Stimulated activated effector memory CD8-positive, alpha-beta T cell treated with anti-CD3 and anti-CD28 coated beads, Interleukin-12 subunit alpha, Interleukin-12 subunit beta, amount 100 ng/mL, for 72 hours (primary cell): ENCODE measurements around the gene CELSR1.

ENCODE experiments used
- ATAC-seq: fragments of 150-1000 bp; cut with Tn5 transposase; 2 replicates; pipeline ENCODE4 v1.10.0; 2021
- DNase-seq, 2 donors: peaks; one replicate each; pipeline ENCODE4 v3.0.0; 2021 to 2022; ENCODE audit warnings: low spot score in 2 of 2
- H3K27ac Mint-ChIP-seq: one replicate; pipeline ENCODE4 v1.8.0; 2022; ENCODE audit warnings: mild to moderate bottlenecking, mixed read lengths
- H3K36me3 Mint-ChIP-seq: one replicate; pipeline ENCODE4 v1.8.0; 2022; ENCODE audit warnings: mild to moderate bottlenecking, mixed read lengths
- H3K4me1 Mint-ChIP-seq: one replicate; pipeline ENCODE4 v1.8.0; 2022; ENCODE audit warnings: mixed read lengths
- H3K4me3 Mint-ChIP-seq: one replicate; pipeline ENCODE4 v1.8.0; 2022; ENCODE audit warnings: mild to moderate bottlenecking, mixed read lengths
- H3K9me3 Mint-ChIP-seq: one replicate; pipeline ENCODE4 v1.8.0; 2022; ENCODE audit warnings: mixed read lengths

Gene CELSR1

DNA sequence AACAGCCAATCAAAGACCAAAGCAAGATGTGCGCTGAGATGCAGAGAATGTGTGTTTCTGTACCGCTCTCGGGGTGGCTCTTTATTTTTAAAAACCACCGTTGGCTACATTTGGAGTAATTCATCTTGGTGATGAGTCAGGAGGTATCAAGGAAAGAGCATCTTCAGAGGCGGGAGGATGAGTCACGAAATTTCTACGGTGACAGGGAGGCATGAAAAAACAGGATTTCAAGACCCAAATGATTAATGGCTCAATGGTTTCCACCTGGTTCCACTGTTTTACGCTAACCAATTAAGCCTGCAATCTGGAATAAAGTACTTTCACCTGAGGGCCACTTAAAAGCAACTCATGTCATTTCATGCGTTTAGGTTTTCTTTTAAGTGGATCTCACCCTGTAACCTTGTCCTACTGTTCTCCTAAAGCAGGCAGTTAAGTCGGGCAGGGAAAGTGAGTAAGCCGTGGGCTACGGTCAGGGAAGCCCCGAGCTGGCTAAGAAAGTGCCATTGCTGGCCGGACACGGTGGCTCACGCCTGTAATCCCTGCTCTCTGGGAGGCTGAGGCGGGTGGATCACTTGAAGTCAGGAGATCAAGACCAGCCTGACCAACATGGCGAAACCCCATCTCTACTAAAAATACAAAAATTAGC, 74.6 kb downstream of the CELSR1 start:
- peaks cover 5% of the 10 kb centered on the region for H3K4me1 Mint-ChIP-seq
- ATAC-seq (no peak), DNase-seq (no peak)
- no peaks in the 10 kb centered on the region for H3K36me3 Mint-ChIP-seq
- no peak overlapping the region for H3K4me3 Mint-ChIP-seq
- no peak overlapping the region for H3K27ac Mint-ChIP-seq
- no peaks in the 10 kb centered on the region for H3K9me3 Mint-ChIP-seq

DNA sequence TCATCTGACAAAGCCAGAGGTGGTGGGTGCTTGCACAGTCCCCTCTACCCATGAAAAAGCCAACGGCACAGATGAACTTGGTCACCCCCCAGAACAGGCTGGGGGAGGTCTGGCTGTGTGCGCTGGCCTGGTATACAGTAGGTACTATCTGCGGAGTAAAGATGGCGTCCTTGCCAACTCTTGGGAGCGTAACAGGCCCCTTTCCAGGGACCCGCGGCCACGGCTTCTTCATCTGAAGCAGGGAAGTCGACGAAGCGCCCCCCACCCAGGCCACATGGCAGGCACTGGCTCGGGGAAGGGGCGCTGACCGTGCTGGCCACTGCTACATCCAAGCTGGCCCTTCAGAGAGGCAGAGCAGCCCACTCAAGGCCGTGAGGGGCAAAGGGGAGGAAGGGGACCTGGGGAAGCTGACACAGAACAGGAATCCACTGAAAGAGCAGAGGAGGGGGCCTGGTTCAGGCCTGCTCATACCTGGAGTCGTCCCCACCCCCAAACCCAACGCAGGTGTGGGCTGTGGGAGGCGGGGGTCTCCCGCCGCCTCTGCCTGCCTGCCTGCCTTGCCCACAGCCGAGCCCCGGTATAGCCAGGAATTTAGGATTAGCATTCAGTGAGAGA, 75.7 kb downstream of the CELSR1 start:
- ATAC-seq (no peak), DNase-seq (no peak)
- H3K36me3 Mint-ChIP-seq = no peaks in the 10 kb centered on the region
- H3K9me3 Mint-ChIP-seq = no peaks in the 10 kb centered on the region
- no peak overlapping the region for H3K4me3 Mint-ChIP-seq
- H3K4me1 Mint-ChIP-seq = peaks cover 5% of the 10 kb centered on the region
- no peak overlapping the region for H3K27ac Mint-ChIP-seq

DNA sequence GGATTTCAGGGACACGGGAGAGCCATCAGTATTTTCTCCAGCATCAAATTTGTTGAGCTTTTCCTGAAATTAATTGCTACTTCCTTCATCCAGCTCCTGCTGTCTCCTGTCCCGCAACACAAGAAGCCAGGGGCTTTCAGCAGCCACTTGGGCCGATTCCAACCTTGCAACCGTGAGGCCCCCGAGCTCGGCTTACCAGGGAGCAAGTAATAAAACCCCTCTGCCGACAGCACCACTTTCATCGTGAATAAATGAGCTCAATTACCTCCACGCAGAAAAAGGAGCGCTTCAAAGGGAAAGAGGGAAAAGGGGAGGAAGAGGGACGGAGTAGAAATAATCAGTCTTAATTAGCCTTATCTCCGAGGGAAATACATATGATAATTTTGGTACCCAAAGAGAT, 76.6 kb downstream of the CELSR1 start:
- H3K36me3 Mint-ChIP-seq = no peaks in the 10 kb centered on the region
- DNase-seq (no peak), ATAC-seq (no peak)
- H3K27ac Mint-ChIP-seq = no peak overlapping the region
- no peak overlapping the region for H3K4me3 Mint-ChIP-seq
- no peaks in the 10 kb centered on the region for H3K9me3 Mint-ChIP-seq
- H3K4me1 Mint-ChIP-seq = peaks cover 5% of the 10 kb centered on the region

DNA sequence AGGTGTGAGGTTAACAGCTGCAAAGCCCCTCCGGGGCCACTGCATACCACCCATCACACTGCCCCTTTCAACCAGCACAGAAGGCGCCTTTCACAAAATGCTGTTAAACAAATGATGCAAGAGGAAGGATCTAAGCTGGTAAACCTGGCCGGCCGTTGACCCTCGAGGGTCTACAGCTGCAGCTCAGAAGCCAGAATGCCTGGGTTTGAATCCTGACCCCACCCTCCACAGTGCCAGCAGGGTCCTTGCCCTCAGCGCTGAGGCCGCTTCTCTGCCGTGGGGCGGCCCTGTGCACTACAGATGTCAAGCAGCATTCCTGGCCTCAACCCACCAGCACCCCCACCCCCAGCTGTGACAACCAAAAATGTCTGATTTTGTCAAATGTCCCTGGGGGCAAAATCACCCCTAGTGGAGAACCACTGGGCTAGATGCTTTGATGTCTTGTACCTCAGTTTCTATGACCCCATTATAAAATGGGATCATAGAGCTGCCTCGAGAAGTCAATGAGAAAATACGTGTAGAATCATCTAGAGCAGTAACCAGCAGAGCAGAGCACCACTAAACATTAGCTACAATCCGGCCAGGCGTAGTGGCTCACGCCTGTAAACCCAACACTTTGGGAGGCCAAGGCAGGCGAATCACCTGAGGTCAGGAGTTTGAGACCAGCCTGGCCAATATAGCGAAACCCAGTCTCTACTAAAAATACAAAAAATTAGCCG, 77.9 kb downstream of the CELSR1 start:
- Mint-ChIP-seq H3K4me3 (no peak overlapping the region), H3K4me1 (peaks cover 5% of the 10 kb centered on the region), H3K27ac (no peak overlapping the region), H3K36me3 (no peaks in the 10 kb centered on the region), H3K9me3 (no peaks in the 10 kb centered on the region)
- DNase-seq (no peak), ATAC-seq (no peak)

DNA sequence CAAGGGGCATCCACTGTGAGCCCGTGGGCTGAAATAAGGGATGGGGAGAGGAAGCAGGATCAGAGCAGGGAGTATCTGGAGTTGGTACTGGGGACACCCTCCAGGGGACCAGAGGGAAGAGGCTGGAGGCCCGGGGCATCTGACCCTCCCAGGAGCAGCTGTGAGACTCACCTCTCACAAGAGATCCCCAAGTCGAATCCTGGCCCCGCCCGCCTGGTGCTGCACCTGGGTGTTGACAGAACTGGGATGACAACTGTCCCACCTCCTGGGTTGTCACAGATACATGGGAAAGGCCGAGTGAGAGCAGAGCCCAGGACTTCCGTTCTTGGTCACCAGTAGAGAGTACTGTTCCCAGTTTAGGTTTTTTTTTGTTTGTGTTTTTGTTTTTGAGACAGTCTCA, 78.9 kb downstream of the CELSR1 start:
- Mint-ChIP-seq H3K9me3 (no peaks in the 10 kb centered on the region), H3K4me3 (no peak overlapping the region), H3K36me3 (no peaks in the 10 kb centered on the region), H3K27ac (peak overlapping the region; percentile 22), H3K4me1 (peaks cover 5% of the 10 kb centered on the region)
- DNase-seq (no peak), ATAC-seq (no peak)

DNA sequence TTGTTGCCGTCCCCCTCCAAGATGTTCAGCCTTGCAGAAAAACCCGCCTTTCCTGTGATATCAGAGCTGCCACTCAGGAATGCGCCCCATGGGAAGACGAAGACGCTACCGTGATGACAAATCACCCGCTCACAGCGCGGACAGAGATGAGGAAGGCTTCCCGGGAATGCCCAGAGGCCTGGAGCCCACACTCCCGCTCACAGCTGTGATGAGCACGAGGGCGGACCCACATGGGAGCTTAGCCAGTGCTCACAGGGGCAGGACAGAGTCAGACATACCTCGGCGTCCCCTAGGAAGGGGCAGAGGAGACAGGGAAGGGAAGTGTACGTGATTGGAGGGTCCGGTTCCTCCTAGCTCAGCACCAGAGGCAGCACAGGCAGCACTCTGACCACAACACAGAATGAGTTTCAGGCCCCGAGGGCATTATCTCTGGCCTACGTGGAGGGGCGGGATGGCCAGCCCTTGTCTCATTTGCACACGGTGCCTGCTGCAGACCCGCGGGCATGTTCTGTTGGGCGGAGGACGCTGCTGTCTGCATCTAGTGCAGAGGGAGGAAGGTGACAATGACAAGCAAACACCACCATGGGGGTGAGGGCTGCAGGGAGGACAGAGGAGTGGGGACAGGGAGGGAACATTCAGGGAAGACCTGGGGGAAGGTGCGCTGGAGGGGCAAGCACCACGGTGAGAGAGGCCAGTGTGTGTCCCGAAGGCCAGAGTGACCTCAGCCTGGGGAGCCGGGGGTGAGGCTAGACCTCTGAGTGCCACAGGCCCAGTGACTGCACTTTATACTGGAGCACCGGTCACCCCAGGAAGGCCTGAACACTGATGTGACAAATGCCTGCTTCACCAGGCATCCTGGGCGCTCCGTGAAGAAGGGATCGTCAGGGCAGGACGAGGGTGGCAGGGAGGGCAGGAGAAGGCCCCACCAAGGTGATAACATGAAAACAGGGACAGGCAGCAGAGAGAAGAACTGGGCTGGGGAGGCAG, 79.6 kb downstream of the CELSR1 start:
- no peaks in the 10 kb centered on the region for H3K36me3 Mint-ChIP-seq
- H3K4me1 Mint-ChIP-seq = peaks cover 5% of the 10 kb centered on the region
- ATAC-seq (no peak), DNase-seq (no peak)
- H3K4me3 Mint-ChIP-seq = no peak overlapping the region
- H3K9me3 Mint-ChIP-seq = no peaks in the 10 kb centered on the region
- peak overlapping the region; percentile 22 for H3K27ac Mint-ChIP-seq

DNA sequence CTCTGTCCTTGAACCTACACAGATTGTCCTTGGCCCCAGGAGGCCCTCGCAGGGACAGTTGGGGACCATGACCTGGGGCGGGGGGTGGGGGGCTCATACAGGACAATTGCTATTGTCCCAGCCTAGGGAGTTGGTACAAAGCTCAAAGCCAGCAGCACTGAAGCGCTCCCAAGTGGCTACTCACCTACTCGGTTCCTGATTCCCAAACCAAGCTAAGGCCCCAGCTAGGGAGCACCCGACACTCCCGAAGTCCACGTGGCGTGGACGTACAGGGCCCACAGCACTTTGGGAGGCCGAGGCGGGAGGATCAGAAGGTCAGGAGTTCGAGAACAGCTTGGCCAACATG, 80.6 kb downstream of the CELSR1 start:
- no peaks in the 10 kb centered on the region for H3K9me3 Mint-ChIP-seq
- DNase-seq (no peak), ATAC-seq (no peak)
- H3K36me3 Mint-ChIP-seq = no peaks in the 10 kb centered on the region
- H3K4me3 Mint-ChIP-seq = no peak overlapping the region
- no peak overlapping the region for H3K27ac Mint-ChIP-seq
- peaks cover 5% of the 10 kb centered on the region for H3K4me1 Mint-ChIP-seq

DNA sequence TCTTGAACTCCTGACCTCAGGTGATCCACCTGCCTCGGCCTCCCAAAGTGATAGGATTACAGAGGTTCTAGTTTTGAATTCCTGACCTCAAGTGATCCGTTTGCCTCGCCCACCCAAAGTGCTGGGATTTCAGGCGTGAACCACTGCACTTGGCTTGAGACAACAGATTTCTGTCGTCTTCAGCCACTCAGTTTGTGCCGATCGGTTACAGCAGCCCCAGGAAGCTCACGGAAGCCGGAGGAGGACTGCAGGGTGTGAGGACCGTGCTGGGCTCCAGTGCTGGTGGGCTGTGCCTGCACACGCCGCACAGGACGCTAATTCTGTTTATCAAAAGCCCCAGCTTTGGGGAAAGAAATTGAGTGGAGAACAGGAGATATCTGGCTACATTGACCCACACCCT, 82.0 kb downstream of the CELSR1 start:
- Mint-ChIP-seq H3K9me3 (no peaks in the 10 kb centered on the region), H3K36me3 (no peaks in the 10 kb centered on the region), H3K27ac (no peak overlapping the region), H3K4me3 (no peak overlapping the region), H3K4me1 (peaks cover 5% of the 10 kb centered on the region)
- ATAC-seq = no peak
- DNase-seq = no peak

DNA sequence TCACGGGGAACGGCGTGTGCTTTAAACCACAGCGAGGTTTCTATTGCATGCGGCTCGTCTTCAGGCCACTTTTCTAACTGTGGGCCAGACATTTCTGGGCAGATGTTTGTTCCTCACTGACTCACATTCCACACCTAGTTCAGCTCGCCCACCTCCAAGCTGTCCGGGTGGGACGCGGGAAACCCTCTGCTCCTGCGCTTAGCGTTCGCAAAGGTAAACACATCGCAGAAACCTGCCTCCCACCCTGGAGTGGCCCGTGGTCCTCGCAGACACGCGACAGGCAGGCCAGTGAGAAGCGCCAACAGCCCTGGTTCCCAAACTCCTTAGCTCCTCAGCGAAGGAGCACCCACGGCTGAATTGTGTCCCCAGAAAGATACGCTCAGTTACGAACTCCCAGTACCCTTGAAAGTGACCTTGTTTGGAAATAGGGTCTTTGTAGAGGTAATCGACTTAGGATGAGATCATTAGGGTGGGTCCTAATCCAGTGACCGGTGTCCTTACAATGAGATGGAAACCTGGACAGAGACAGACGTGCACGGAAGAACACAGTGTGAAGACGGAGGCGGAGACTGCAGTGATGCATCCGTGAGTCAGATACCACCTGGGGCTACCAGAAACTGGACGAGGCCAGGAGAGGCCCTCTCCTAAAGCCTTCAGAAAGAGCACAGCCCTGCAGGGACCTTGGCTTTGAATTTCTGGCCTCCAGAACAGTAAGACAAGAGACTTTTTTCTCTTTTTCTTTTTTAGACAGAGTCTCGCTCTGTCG, 82.7 kb downstream of the CELSR1 start:
- DNase-seq (no peak), ATAC-seq (no peak)
- H3K36me3 Mint-ChIP-seq = no peaks in the 10 kb centered on the region
- H3K27ac Mint-ChIP-seq = no peak overlapping the region
- no peaks in the 10 kb centered on the region for H3K9me3 Mint-ChIP-seq
- H3K4me1 Mint-ChIP-seq = peaks cover 5% of the 10 kb centered on the region
- no peak overlapping the region for H3K4me3 Mint-ChIP-seq

DNA sequence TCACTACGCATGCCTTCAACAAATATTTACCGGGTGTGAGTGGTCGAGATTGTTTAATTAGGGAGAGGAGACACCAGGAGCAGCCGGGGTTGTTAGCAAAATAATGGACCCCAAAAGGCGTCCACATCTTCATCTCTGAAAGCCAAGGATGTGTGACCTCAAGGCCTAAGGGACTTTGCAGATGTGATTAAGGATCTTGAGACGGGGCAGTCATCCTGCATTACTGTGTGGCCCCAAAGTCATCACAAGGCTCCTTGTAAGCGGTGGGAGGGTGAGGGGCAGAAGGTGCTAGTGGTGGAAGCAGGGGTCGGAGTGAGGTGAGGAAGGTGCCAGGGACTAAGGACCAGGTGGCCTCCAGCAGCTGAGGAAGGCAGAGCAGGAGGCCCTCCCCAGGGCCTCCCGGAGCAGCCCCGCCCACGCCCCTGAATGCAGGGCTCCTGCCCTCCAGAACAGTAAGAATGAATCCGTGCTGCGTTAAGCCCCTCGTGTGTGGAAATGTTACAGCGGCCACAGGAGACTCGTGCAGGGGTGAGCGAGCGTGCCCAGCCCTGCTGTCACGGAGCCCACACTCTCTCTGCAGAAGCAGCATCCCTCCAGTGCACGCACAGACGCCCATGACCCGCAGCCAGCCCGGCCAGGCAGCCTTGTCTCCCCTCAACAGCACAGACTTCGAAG, 83.5 kb downstream of the CELSR1 start:
- Mint-ChIP-seq H3K36me3 (no peaks in the 10 kb centered on the region), H3K4me1 (peaks cover 5% of the 10 kb centered on the region), H3K9me3 (no peaks in the 10 kb centered on the region), H3K27ac (no peak overlapping the region), H3K4me3 (no peak overlapping the region)
- DNase-seq = no peak
- ATAC-seq = no peak

DNA sequence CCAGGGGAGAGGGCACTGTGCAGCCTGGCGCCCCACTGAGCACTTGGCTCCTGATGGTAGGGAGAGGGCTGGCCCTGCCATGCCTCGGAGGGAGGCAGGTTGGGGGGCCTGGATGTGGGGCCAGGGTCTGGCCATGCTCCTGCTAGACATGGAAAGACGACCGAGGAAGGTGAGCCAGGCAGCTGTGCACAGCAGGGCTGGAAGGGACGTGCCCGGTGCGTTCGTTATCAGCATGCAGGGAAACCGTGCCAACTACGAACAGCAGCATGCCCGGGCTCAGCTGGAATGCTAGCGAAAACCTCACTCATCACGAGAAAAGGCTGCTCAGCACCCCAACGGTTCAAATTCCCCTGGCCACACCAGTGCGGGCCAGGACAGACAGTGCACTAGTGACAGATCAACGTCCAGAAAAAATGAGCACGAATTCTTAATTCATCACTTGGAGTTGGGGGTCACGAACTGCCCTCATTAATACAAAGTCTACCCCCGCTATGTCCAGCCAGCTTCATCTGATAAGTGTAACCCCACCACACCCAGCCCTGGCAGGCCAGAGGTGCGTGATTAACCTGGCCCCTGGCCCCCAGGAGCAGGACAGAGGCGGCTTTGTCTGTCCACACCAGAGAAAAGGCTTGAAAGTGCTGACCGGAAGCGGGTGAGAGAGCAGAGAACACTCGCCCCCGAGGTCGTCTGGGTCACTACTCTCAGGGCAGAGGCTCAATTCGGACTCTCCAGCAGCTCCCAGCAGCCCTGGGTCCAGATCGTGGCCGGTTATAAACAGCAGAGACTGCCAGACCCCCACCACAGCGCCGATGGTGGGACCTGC, 84.2 kb downstream of the CELSR1 start:
- H3K27ac Mint-ChIP-seq = no peak overlapping the region
- ATAC-seq (no peak), DNase-seq (no peak)
- no peak overlapping the region for H3K4me3 Mint-ChIP-seq
- peaks cover 2% of the 10 kb centered on the region for H3K4me1 Mint-ChIP-seq
- no peaks in the 10 kb centered on the region for H3K36me3 Mint-ChIP-seq
- no peaks in the 10 kb centered on the region for H3K9me3 Mint-ChIP-seq

DNA sequence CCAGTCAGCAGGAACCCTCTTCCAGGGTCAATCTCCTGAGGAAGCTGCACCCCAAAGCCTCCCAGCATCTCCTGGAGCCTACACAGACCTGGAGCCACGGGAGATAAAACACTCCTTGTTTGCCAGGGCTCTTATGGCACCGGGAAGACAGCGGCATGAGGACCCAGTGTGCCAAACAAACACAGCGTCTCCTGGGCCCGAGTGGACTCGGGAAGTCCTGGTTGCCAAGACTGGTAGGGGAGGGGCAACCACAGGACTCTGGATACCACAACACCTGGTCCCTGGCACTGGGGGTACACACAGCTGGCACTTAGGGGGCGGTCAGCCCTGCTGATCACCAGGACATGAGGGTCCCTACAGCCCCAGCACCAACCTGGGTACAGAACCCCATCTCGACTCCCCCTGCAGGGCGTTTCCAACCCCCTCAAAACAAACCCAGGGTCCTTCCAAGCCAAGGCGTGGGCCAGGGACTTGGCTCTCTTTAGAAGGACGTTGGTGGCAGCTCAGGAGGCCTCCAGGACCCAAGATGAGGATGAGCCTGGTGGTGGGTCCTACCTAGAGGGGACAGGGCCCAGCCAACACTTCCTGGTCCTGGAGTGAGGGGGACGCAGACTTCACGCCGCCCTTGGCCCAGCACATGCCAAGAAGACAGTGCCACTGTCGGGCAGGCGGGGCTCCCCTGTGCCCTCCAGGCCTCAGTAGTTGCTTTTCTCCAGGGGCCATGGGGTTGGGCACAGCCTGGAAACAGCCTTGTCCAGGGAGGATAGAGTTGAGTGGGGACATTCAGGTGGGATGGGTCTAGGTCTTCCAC, 85.0 kb downstream of the CELSR1 start:
- Mint-ChIP-seq H3K4me3 (no peak overlapping the region), H3K9me3 (no peaks in the 10 kb centered on the region), H3K4me1 (no peaks in the 10 kb centered on the region), H3K27ac (no peak overlapping the region), H3K36me3 (no peaks in the 10 kb centered on the region)
- no peak for DNase-seq
- ATAC-seq = no peak

DNA sequence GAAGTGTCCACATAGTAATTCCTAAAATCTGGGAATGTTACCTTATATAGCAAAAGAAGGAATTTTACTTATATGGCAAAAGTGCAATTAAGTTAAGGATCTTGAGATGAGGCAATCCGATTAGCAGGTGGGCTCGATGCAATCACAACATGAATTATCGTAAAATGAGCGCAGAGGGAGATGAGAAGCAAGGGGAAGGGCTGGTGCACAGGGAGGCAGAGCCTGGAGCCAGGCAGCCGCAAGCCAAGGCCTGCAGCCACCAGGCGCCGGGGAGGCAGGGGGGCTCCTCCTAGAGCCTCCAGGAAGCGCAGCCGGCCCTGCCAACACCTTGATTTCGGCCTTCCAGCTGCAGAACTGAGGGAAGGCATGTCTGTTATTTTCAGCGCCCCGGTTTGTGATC, 85.7 kb downstream of the CELSR1 start:
- H3K4me3 Mint-ChIP-seq = no peak overlapping the region

More for the DNA sequence above, 85.7 kb downstream of the CELSR1 start:
- ATAC-seq (no peak), DNase-seq (no peak)
- no peaks in the 10 kb centered on the region for H3K4me1 Mint-ChIP-seq
- H3K36me3 Mint-ChIP-seq = no peaks in the 10 kb centered on the region
- no peaks in the 10 kb centered on the region for H3K9me3 Mint-ChIP-seq
- no peak overlapping the region for H3K27ac Mint-ChIP-seq
